Measurements from ENCODE around the gene DISC1. TPM values are rescaled to one million over a fixed set of nuclear protein-coding genes. Genes with fewer than 3 reads are reported as not detected.
A peak's percentile ranks its signal among the peaks of the same experiment; 100 is the strongest.
"Not testable (repeated sequence)": the region's sequence is repeated elsewhere in the genome, so short reads cannot be mapped to it uniquely, and the experiment has no call there.

The DISC1 gene
- polyA plus RNA-seq (ENCODE audit: insufficient read length in 4 of 4): 1 to 10 TPM; 5.6 to 5.9 (median 5.8) TPM

GRCh38 chr1:231626535-231626950, at the start of gene DISC1:
DISC1 (plus strand) TSS chr1:231626790; CDS start chr1:231626868, 78 bp downstream.
- peak; percentile 78 to 90 (median 85) for DNase-seq (ENCODE audit: low read depth in 4 of 4, low spot score in 3 of 4)

- DNase-seq (ENCODE audit: low read depth in 4 of 4, low spot score in 3 of 4): no peak
These were observed 49.5 kb upstream of the DISC1 start for GRCh38 chr1:231576804-231577718.

GRCh38 chr1:231580874-231581273, 45.7 kb upstream of the DISC1 start:
- DNase-seq (ENCODE audit: low read depth in 4 of 4, low spot score in 3 of 4): no peak

- no peak for DNase-seq (ENCODE audit: low read depth in 4 of 4, low spot score in 3 of 4)
These were observed 44.7 kb upstream of the DISC1 start for GRCh38 chr1:231581859-231582258.

GRCh38 chr1:231583376-231583775, 43.2 kb upstream of the DISC1 start:
- DNase-seq (ENCODE audit: low read depth in 4 of 4, low spot score in 3 of 4): no peak

- DNase-seq (ENCODE audit: low read depth in 4 of 4, low spot score in 3 of 4): no peak
These were observed 42.5 kb upstream of the DISC1 start for GRCh38 chr1:231584117-231584516.

GRCh38 chr1:231584921-231585320, 41.7 kb upstream of the DISC1 start:
- DNase-seq (ENCODE audit: low read depth in 4 of 4, low spot score in 3 of 4): no peak

GRCh38 chr1:231590453-231591198, 36.0 kb upstream of the DISC1 start:
- DNase-seq (ENCODE audit: low read depth in 4 of 4, low spot score in 3 of 4): no peak

- DNase-seq (ENCODE audit: low read depth in 4 of 4, low spot score in 3 of 4): no peak
These were observed 35.1 kb upstream of the DISC1 start for GRCh38 chr1:231591466-231591865.

GRCh38 chr1:231592809-231593208, 33.8 kb upstream of the DISC1 start:
- no peak for DNase-seq (ENCODE audit: low read depth in 4 of 4, low spot score in 3 of 4)

- not testable (repeated sequence) for DNase-seq (ENCODE audit: low read depth in 4 of 4, low spot score in 3 of 4)
These were observed 33.3 kb upstream of the DISC1 start for GRCh38 chr1:231593264-231593663.

- DNase-seq (ENCODE audit: low read depth in 4 of 4, low spot score in 3 of 4): no peak
These were observed 32.5 kb upstream of the DISC1 start for GRCh38 chr1:231594123-231594522.

- DNase-seq (ENCODE audit: low read depth in 4 of 4, low spot score in 3 of 4): no peak
These were observed 31.8 kb upstream of the DISC1 start for GRCh38 chr1:231594749-231595148.

GRCh38 chr1:231596337-231596791, 30.2 kb upstream of the DISC1 start:
- DNase-seq (ENCODE audit: low read depth in 4 of 4, low spot score in 3 of 4): no peak

- no peak for DNase-seq (ENCODE audit: low read depth in 4 of 4, low spot score in 3 of 4)
These were observed 28.6 kb upstream of the DISC1 start for GRCh38 chr1:231597971-231598370.

GRCh38 chr1:231600458-231600976, 26.1 kb upstream of the DISC1 start:
- DNase-seq (ENCODE audit: low read depth in 4 of 4, low spot score in 3 of 4): no peak

- DNase-seq (ENCODE audit: low read depth in 4 of 4, low spot score in 3 of 4): no peak
These were observed 24.5 kb upstream of the DISC1 start for GRCh38 chr1:231601824-231602672.

- no peak for DNase-seq (ENCODE audit: low read depth in 4 of 4, low spot score in 3 of 4)
These were observed 24.0 kb upstream of the DISC1 start for GRCh38 chr1:231602673-231602984.

- no peak for DNase-seq (ENCODE audit: low read depth in 4 of 4, low spot score in 3 of 4)
These were observed 22.9 kb upstream of the DISC1 start for GRCh38 chr1:231603598-231604275.

- no peak for DNase-seq (ENCODE audit: low read depth in 4 of 4, low spot score in 3 of 4)
These were observed 22.3 kb upstream of the DISC1 start for GRCh38 chr1:231604276-231604621.
